Heart right ventricle (tissue), 16 donors: Measurements from ENCODE around the gene MRPS18A. TPM values are rescaled to one million over a fixed set of nuclear protein-coding genes. Genes with fewer than 3 reads are reported as not detected.

Source experiments
- ATAC-seq, 8 donors: fragments of 200-7000 bp; cut with Tn5 transposase; one replicate each; pipeline ENCODE4 v1.9.1; 2020; ENCODE audit warnings: mild to moderate bottlenecking in 8 of 8, moderate library complexity in 8 of 8, moderate number of reproducible peaks in 1 of 8
- DNase-seq, 2 donors: peaks; one replicate each; pipeline ENCODE4 v3.0.0-alpha.2; 2020
- H3K27ac ChIP-seq, 10 donors: fragments of 200-600 bp; sonication (generic) in 2 of 10; one replicate each; pipeline versions ENCODE4 v1.5.0 to v1.8.0; 2020 to 2022; ENCODE audit warnings: mild to moderate bottlenecking in 3 of 10
- H3K27me3 ChIP-seq, 7 donors: fragments of 200-600 bp; one replicate each; pipeline ENCODE4 v1.8.0; 2021 to 2022; ENCODE audit warnings: mild to moderate bottlenecking in 2 of 7
- H3K36me3 ChIP-seq, 9 donors: fragments of 200-600 bp; sonication (generic) in 1 of 9; one replicate each; pipeline versions ENCODE4 v1.5.0 to v1.8.0; 2020 to 2022; ENCODE audit warnings: mild to moderate bottlenecking in 2 of 9
- H3K4me1 ChIP-seq, 9 donors: fragments of 200-600 bp; sonication (generic) in 1 of 9; one replicate each; pipeline versions ENCODE4 v1.5.0 to v1.8.0; 2020 to 2022; ENCODE audit warnings: mild to moderate bottlenecking in 4 of 9
- H3K4me3 ChIP-seq, 10 donors: fragments of 200-600 bp; sonication (generic) in 2 of 10; one replicate each; pipeline versions ENCODE4 v1.5.0 to v1.8.0; 2020 to 2022; ENCODE audit warnings: mild to moderate bottlenecking in 7 of 10, moderate library complexity in 2 of 10
- H3K9me3 ChIP-seq, 11 donors: fragments of 200-600 bp in 10 of 11; sonication (generic) in 2 of 11; one replicate each; pipeline versions ENCODE4 v1.5.0 to v1.8.0; 2013 to 2022; ENCODE audit warnings: mild to moderate bottlenecking in 2 of 11, control low read depth in 1 of 11, moderate library complexity in 1 of 11
- WGBS, 2 donors: extraction: QIAGEN DNeasy Blood & Tissue Kit; methylation state at CpG; one replicate each; pipeline ENCODE4 v1.1.7; 2013; ENCODE audit warnings: inconsistent platforms in 1 of 2; 5-methylcytosine and 5-hydroxymethylcytosine counted together
- intact Hi-C, 10 donors: fragments of 100-400 bp; cut with DNase I; formaldehyde crosslinking; loops; one replicate each; pipeline versions ENCODE4 v1.11.1 to v1.14.2; 2022
- polyA plus RNA-seq, 2 donors: library from polyadenylated mRNA; stranded (reverse); fragments of 200-250 nt; gene quantifications; one replicate each; pipeline ENCODE4 v1.2.3, GENCODE V29; 2013
- total RNA-seq, 10 donors: library from RNA; stranded (reverse); fragmentation: NEBNext Ultra II Directional in 3 of 10; extraction: Animal tissue kit (Norgen Biotek cat#: 25700) in 3 of 10; gene quantifications; one replicate each; pipeline versions ENCODE4 v1.2.1 to v1.2.4, GENCODE V29; 2021 to 2023
- TF ChIP-seq, protein P1 (sequence below), 9 donors: fragments of 200-600 bp; sonication (generic) in 2 of 9; IDR thresholded peaks; one replicate each; pipeline versions ENCODE4 v1.5.0 to v1.8.0; 2021 to 2022; ENCODE audit warnings: antibody characterized with exemption in 9 of 9, mild to moderate bottlenecking in 5 of 9, moderate library complexity in 1 of 9
- donor health status: Arrhythmogenic right ventricular cardiomyopathy.
- donor health status: ischemic (EF 13 %, LVEDD 7.1; RV severe dilation, severe dysfunction).
- donor health status: healthy with polysubstance abuse.
- donor health status: DM: no; HTN: yes; CAD: no.
- donor health status: DM: no; HTN: no; CAD: no.
- donor health status: ischemic (EF 25% LVEDD 6.9; RV normal size, moderate dysfunction).
- donor health status: ischemic (EF 25% LVEDD 5.7; RV mildly dilated, moderate dysfunction).
- donor health status: healthy.
- donor health status: DM: yes; HTN: yes; CAD: no.
- donor health status: Ischemic cardiomyopathy.
- donor health status: ischemic (EF 35%, LVEDD 5.7; RV mildly dilated, moderate dysfunction).
- donor health status: nonischemic (EF 11% LVEDD 7.7; RV severe dilation, severe dysfunction).
- donor health status: DM: yes; HTN: yes; CAD: no.
- donor health status: PGD.
- donor health status: ischemic (EF 29% LVEDD 5.4; RV normal size, mild dysfunction).
- donor health status: nonischemic (EF 23%, LVEDD 6.1; RV moderate dilation, normal function).

The MRPS18A gene
- total and polyA plus RNA-seq, 12 donors = 30.4 to 103 (median 40.6) TPM

DNA sequence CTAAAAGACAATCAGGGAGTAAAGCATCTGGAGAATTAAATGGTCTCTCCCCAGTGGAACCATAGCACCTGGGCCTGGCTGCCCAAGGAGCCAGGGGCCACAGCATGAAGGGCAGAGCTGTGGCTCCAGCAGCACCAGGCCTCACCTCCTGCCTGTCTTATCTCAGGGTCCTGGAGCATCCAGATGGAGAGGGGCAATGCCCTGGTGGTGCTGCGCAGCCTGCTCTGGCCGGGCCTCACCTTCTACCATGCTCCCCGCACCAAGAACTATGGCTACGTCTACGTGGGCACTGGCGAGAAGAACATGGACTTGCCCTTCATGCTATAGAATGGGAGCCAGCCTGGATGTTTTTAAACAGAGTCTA, 17.0 kb downstream of the MRPS18A start:
- Histone ChIP-seq H3K4me1 (peaks cover 26 to 49% (median 41%) of the 10 kb centered on the region in 9 donors), H3K9me3 (no peaks in the 10 kb centered on the region), H3K27ac (peak overlapping the region in 9 of 10 donors; percentile 19 to 85 (median 79)), H3K36me3 (peaks cover 0 to 54% (median 33%) of the 10 kb centered on the region in 9 donors), H3K4me3 (no peak overlapping the region), H3K27me3 (no peaks in the 10 kb centered on the region)
- DNase-seq (no peak), ATAC-seq (no peak)
- intact Hi-C loops = no loop called here
- TF ChIP-seq, protein P1, sequence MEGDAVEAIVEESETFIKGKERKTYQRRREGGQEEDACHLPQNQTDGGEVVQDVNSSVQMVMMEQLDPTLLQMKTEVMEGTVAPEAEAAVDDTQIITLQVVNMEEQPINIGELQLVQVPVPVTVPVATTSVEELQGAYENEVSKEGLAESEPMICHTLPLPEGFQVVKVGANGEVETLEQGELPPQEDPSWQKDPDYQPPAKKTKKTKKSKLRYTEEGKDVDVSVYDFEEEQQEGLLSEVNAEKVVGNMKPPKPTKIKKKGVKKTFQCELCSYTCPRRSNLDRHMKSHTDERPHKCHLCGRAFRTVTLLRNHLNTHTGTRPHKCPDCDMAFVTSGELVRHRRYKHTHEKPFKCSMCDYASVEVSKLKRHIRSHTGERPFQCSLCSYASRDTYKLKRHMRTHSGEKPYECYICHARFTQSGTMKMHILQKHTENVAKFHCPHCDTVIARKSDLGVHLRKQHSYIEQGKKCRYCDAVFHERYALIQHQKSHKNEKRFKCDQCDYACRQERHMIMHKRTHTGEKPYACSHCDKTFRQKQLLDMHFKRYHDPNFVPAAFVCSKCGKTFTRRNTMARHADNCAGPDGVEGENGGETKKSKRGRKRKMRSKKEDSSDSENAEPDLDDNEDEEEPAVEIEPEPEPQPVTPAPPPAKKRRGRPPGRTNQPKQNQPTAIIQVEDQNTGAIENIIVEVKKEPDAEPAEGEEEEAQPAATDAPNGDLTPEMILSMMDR (IDR thresholded peaks at IDR 0.05) = no peak
- 96 to 98% methylated on average over 6 of the region's 6 CpGs for WGBS, 2 donors

DNA sequence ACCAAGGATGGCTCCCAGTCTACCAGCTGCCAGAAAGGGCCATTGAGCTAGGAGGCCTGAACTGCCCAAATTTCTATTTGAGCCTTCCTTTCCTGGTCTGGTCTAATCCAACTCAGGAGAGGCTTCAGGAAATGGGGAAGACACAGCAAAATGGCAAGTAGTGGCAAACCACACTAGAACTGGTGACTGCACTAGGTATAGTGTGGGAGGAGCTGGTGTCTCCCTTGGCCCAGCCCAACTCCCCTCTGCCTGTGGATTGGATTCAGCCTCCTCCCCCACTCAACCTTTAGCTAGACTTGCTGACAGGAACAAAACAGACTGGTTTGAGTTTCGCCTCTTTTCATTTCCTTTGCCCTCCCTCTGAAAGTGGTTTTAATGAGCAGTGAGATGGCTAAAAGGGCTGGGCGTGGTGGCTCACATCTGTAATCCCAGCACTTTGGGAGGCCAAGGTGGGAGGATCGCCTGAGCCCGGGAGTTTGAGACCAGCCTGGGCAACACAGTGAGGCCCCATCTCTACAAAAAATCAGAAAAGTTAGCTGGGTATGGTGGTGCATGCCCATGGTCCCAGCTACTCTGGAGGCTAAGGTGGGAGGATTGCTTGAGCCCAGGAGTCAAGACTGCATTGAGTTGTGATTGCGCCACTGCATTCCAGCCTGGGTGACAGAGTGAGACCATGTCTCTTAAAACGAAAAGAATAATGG, 17.5 kb downstream of the MRPS18A start:
- Histone ChIP-seq H3K4me3 (no peak overlapping the region), H3K27me3 (no peaks in the 10 kb centered on the region), H3K4me1 (peaks cover 26 to 49% (median 41%) of the 10 kb centered on the region in 9 donors), H3K27ac (peak overlapping the region; percentile 19 to 85 (median 78)), H3K36me3 (peaks cover 0 to 48% (median 29%) of the 10 kb centered on the region in 9 donors), H3K9me3 (no peaks in the 10 kb centered on the region)
- peak in 4 of 8 donors; percentile 0 to 16 (median 10) for ATAC-seq
- 79% methylated on average over 6 of the region's 6 CpGs for WGBS, 2 donors
- no peak for DNase-seq
- intact Hi-C loops = loop anchor here (2.0 to 10.0 kb wide), 13 partner anchors 47 to 409 kb away; partner anchors contain the start of gene VEGFA (in 1 of the 10)
- TF ChIP-seq, protein P1 (IDR thresholded peaks at IDR 0.05) = no peak

DNA sequence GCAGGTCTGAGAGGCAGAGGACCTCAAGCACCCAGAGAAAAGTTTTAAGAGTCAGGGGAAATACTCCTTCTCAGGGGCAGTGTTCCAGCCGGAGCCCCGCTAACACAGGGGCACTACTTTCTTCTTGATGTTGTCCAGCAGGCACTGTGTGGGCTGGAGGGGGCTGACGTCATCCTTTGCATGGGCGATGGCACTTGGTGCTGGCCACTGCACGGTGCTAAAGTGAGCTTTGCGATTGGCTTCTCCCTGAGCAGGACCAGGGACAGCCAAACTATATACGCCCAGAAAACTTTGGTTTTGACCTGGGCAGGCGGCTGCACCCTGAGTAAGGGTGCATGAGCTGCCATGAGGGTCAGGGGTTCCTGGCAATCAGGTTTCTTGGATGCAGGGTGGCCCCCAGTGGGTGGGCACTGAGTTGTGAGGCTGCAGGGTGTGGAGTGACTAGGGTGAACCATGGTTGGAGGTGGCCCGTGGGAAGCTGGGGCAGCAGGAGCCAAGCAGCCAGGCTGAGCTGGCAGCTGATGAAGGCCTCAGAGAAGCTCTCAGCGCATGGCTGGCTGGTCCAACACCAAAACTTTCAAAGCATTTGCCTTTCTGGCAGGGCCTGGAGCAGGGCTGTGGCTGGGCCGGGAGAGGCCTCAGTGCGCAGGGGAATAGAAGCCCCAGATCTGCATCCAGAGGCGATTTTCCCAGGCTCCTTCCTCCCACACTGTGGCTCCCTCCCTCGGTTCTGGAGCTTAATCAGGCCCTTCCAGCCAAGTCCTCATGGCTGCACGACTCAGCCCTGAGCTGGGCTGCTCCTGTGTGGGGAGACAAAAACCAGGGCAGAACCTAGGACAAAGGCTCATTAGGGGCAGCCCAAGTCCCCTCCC, 18.3 kb downstream of the MRPS18A start:
- TF ChIP-seq, protein P1 (IDR thresholded peaks at IDR 0.05) = peak in 1 of 9 donors; percentile 11
- intact Hi-C loops = loop anchor here (2.0 to 10.0 kb wide), 13 partner anchors 48 to 410 kb away; partner anchors contain the start of gene VEGFA (in 1 of the 10)
- Histone ChIP-seq H3K36me3 (peaks cover 0 to 41% (median 21%) of the 10 kb centered on the region in 9 donors), H3K27ac (peak overlapping the region; percentile 19 to 85 (median 78)), H3K4me1 (peaks cover 26 to 49% (median 41%) of the 10 kb centered on the region in 9 donors), H3K4me3 (no peak overlapping the region), H3K27me3 (no peaks in the 10 kb centered on the region), H3K9me3 (no peaks in the 10 kb centered on the region)
- ATAC-seq (peak; percentile 62 to 81 (median 70)), DNase-seq (peak; percentile 72 to 77)
- WGBS, 2 donors = 36 to 37% methylated on average over 15 of the region's 15 CpGs
